CD14-positive monocyte (primary cell): ENCODE data around the gene RHOD. TPM values are rescaled to one million over a fixed set of nuclear protein-coding genes. Genes with fewer than 3 reads are reported as not detected.

Source experiments
- DNase-seq, 3 donors: peaks; one replicate each; pipeline ENCODE4 v3.0.0-alpha.2; 2011 to 2022
- H2AFZ ChIP-seq: 2 replicates; pipeline ENCODE4 v1.6.0; 2012; ENCODE audit warnings: mild to moderate bottlenecking, low read depth, low read length, inconsistent platforms; ENCODE audit not compliant: insufficient read depth, poor library complexity, severe bottlenecking
- H3K27ac ChIP-seq, 2 donors: 1 replicate in 1 of 2; 2 replicates in 1 of 2; pipeline ENCODE4 v1.5.1; 2012 to 2013; ENCODE audit warnings: low read length in 2 of 2, control low read depth in 1 of 2, inconsistent platforms in 1 of 2, low read depth in 1 of 2, mild to moderate bottlenecking in 1 of 2
- H3K27me3 ChIP-seq, 2 donors: one replicate each; pipeline versions ENCODE4 v1.6.0 to v1.6.1; 2011 to 2013; ENCODE audit warnings: low read length in 2 of 2; ENCODE audit not compliant: control insufficient read depth in 2 of 2, insufficient read depth in 2 of 2
- H3K36me3 ChIP-seq, 2 donors: replicated peaks in 1 of 2; 1 replicate in 1 of 2; 2 replicates in 1 of 2; pipeline versions ENCODE4 v1.5.1 to v1.6.1; 2012 to 2013; ENCODE audit warnings: low read length in 2 of 2, control low read depth in 1 of 2, inconsistent platforms in 1 of 2, mild to moderate bottlenecking in 1 of 2; ENCODE audit not compliant: insufficient read depth in 2 of 2, control insufficient read depth in 1 of 2
- H3K4me1 ChIP-seq, 2 donors: 1 replicate in 1 of 2; 2 replicates in 1 of 2; pipeline versions ENCODE4 v1.5.1 to v1.6.1; 2012 to 2013; ENCODE audit warnings: low read length in 2 of 2, control low read depth in 1 of 2, inconsistent platforms in 1 of 2, mild to moderate bottlenecking in 1 of 2, moderate library complexity in 1 of 2; ENCODE audit not compliant: insufficient read depth in 2 of 2, control insufficient read depth in 1 of 2
- H3K4me2 ChIP-seq: replicated peaks from 2 replicates; pipeline ENCODE3; 2012; ENCODE audit warnings: low read length, moderate library complexity, mild to moderate bottlenecking; ENCODE audit not compliant: poor library complexity, severe bottlenecking; ENCODE audit errors: extremely low read depth
- H3K4me3 ChIP-seq, 3 experiments: fragments of 200-600 bp in 1 of 3; sonication (generic) in 1 of 3; replicated peaks in 1 of 3; 1 replicate in 2 of 3; 2 replicates in 1 of 3; pipeline ENCODE4 v1.5.1; 2011 to 2013; ENCODE audit warnings: low read length in 3 of 3, mild to moderate bottlenecking in 3 of 3, control low read depth in 2 of 3, low read depth in 2 of 3, inconsistent platforms in 1 of 3, moderate library complexity in 1 of 3
- H3K79me2 ChIP-seq: 2 replicates; pipeline ENCODE4 v1.6.0; 2012; ENCODE audit warnings: mild to moderate bottlenecking, control low read depth, inconsistent platforms, low read length, moderate library complexity; ENCODE audit not compliant: insufficient read depth
- H3K9ac ChIP-seq: 2 replicates; pipeline ENCODE4 v1.6.0; 2017; ENCODE audit warnings: low read length, mild to moderate bottlenecking; ENCODE audit not compliant: insufficient read depth, poor library complexity, severe bottlenecking
- H3K9me3 ChIP-seq, 2 donors: replicated peaks in 1 of 2; 1 replicate in 1 of 2; 2 replicates in 1 of 2; pipeline versions ENCODE4 v1.5.1 to v1.6.1; 2012 to 2013; ENCODE audit warnings: low read length in 2 of 2, control low read depth in 1 of 2; ENCODE audit not compliant: control insufficient read depth in 1 of 2, insufficient read depth in 1 of 2
- H4K20me1 ChIP-seq: 2 replicates; pipeline ENCODE4 v1.6.0; 2012; ENCODE audit warnings: mild to moderate bottlenecking, low read length, control low read depth, moderate library complexity; ENCODE audit not compliant: insufficient read depth
- H3K27ac Mint-ChIP-seq, 7 donors: one replicate each; pipeline ENCODE4 v1.8.0; 2020; ENCODE audit warnings: mild to moderate bottlenecking in 7 of 7, mixed read lengths in 7 of 7, moderate library complexity in 6 of 7, inconsistent platforms in 2 of 7
- H3K27me3 Mint-ChIP-seq, 3 donors: one replicate each; pipeline ENCODE4 v1.8.0; 2021 to 2022; ENCODE audit warnings: low read depth in 3 of 3, mild to moderate bottlenecking in 3 of 3, mixed read lengths in 3 of 3, moderate library complexity in 3 of 3, inconsistent platforms in 1 of 3
- H3K36me3 Mint-ChIP-seq, 2 donors: one replicate each; pipeline ENCODE4 v1.8.0; 2020; ENCODE audit warnings: mixed read lengths in 2 of 2, inconsistent platforms in 1 of 2, mild to moderate bottlenecking in 1 of 2
- H3K4me1 Mint-ChIP-seq: one replicate; pipeline ENCODE4 v1.8.0; 2020; ENCODE audit warnings: mild to moderate bottlenecking, mixed read lengths
- H3K4me3 Mint-ChIP-seq, 2 donors: one replicate each; pipeline ENCODE4 v1.8.0; 2020; ENCODE audit warnings: mild to moderate bottlenecking in 2 of 2, mixed read lengths in 2 of 2, moderate library complexity in 1 of 2
- H3K9me3 Mint-ChIP-seq, 7 donors: one replicate each; pipeline ENCODE4 v1.8.0; 2020 to 2022; ENCODE audit warnings: mixed read lengths in 7 of 7, mild to moderate bottlenecking in 6 of 7, moderate library complexity in 6 of 7, inconsistent platforms in 2 of 7
- WGBS: methylation state at CpG from one replicate; pipeline ENCODE4 v1.1.5; 2013; ENCODE audit warnings: missing lambda C conversion rate; ENCODE audit not compliant: insufficient coverage; 5-methylcytosine and 5-hydroxymethylcytosine counted together
- intact Hi-C, 2 donors: fragments of 100-400 bp; cut with micrococcal nuclease; formaldehyde crosslinking; loops; one replicate each; pipeline versions ENCODE4 v1.15.0 to v1.15.1; 2023
- polyA plus RNA-seq, 3 donors: library from polyadenylated mRNA; depleted of rRNA in 1 of 3; unstranded in 2 of 3; stranded (reverse) in 1 of 3; fragments of 300-500 nt in 2 of 3; fragments of >200 nt in 1 of 3; fragmentation: Illumina TruSeq in 2 of 3; gene quantifications; 1 replicate in 2 of 3; 2 replicates in 1 of 3; pipeline ENCODE4 v1.2.3, GENCODE V29; 2012 to 2021
- TF ChIP-seq, protein P1 (sequence below): fragments of 200-600 bp; IDR thresholded peaks from one replicate; pipeline ENCODE4 v1.8.0; 2022; ENCODE audit warnings: antibody characterized with exemption, mild to moderate bottlenecking

Gene RHOD
- polyA plus RNA-seq, 3 donors = not detected

DNA sequence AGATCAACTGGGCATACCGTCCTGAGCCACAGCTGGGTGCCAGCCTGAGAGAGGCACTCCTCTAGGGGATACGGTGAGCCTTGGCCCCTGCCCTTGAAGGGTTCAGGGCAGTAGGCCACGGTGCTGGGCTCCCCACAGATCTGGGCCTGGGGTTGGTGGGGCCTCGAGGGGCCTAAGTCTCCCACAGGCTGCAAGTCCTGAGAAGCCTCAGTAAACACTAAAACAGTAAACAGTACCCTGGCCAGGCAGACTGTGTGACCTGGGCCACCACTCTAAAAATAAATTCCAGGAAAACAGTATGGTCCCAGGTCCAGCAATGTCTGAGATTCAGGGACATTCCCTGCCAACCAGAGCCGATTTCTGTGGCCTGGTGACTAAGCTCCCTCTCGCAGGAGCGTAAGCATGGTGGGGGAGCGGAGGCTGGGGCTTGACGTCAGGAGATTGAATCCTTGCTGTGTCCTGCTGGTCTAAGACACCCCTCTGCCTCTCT is 2.3 kb upstream of the RHOD start:
- Histone ChIP-seq H3K27ac (no peak overlapping the region), H3K4me3 (no peak overlapping the region), H3K27me3 (peaks cover 12 to 30% of the 10 kb centered on the region in 2 donors), H3K79me2 (no peaks in the 10 kb centered on the region), H3K4me2 (no peak overlapping the region), H3K4me1 (peaks cover 5 to 8% of the 10 kb centered on the region in 2 donors), H2AFZ (no peak overlapping the region), H3K9ac (no peak overlapping the region), H3K9me3 (no peaks in the 10 kb centered on the region), H4K20me1 (no peaks in the 10 kb centered on the region), H3K36me3 (no peaks in the 10 kb centered on the region)
- TF ChIP-seq, protein P1, sequence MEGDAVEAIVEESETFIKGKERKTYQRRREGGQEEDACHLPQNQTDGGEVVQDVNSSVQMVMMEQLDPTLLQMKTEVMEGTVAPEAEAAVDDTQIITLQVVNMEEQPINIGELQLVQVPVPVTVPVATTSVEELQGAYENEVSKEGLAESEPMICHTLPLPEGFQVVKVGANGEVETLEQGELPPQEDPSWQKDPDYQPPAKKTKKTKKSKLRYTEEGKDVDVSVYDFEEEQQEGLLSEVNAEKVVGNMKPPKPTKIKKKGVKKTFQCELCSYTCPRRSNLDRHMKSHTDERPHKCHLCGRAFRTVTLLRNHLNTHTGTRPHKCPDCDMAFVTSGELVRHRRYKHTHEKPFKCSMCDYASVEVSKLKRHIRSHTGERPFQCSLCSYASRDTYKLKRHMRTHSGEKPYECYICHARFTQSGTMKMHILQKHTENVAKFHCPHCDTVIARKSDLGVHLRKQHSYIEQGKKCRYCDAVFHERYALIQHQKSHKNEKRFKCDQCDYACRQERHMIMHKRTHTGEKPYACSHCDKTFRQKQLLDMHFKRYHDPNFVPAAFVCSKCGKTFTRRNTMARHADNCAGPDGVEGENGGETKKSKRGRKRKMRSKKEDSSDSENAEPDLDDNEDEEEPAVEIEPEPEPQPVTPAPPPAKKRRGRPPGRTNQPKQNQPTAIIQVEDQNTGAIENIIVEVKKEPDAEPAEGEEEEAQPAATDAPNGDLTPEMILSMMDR = no peak
- DNase-seq = no peak
- no peaks in the 10 kb centered on the region for H3K36me3 Mint-ChIP-seq
- intact Hi-C loops = no loop called here
- peaks cover 7% of the 10 kb centered on the region for H3K4me1 Mint-ChIP-seq
- peaks cover 0 to 7% (median 0%) of the 10 kb centered on the region in 7 donors for H3K9me3 Mint-ChIP-seq
- 75% methylated on average over 9 of the region's 9 CpGs for WGBS
- H3K27ac Mint-ChIP-seq = peak overlapping the region in 3 of 7 donors; percentile 1 to 54 (median 11)
- H3K4me3 Mint-ChIP-seq = no peak overlapping the region
- H3K27me3 Mint-ChIP-seq = peaks cover 35 to 50% (median 43%) of the 10 kb centered on the region in 3 donors

DNA sequence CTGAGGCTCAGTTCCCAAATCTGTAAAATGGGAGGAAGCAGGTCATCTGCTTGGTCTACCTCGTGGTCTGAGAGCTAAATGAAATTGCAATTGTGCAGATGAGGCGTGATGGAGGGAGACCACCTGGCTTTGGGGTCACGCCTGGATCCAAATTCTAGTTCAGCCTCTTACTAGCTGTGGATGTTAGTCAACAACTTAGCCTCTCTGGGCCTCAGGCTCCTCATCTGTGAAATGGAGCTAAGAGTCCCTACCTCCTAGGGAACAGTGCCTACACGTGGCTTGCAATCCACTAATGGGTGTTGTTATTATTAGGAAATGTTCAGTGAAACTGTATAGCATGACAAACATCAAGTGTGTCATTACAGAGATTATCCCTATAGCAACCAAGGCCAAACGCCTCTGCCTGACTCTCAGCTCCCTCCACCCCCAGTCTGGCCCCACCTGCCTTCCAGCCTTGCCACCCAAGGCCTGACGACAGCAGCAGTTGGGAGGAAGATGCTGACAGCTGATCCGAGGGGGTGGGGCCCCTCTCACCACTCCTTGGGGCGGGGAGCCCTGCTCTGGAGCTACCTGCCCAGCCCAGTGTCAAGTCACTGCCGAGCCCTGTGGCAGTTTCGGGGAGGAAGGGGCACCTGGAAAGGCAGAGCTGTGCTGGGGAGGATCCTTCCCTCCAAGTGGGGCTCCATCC is 1.7 kb upstream of the RHOD start:
- H3K9ac ChIP-seq = no peak overlapping the region
- peaks cover 12 to 30% of the 10 kb centered on the region in 2 donors for H3K27me3 ChIP-seq
- H3K27ac ChIP-seq = no peak overlapping the region
- intact Hi-C loops = no loop called here
- peaks cover 5 to 8% of the 10 kb centered on the region in 2 donors for H3K4me1 ChIP-seq
- peaks cover 35 to 55% (median 43%) of the 10 kb centered on the region in 3 donors for H3K27me3 Mint-ChIP-seq
- H2AFZ ChIP-seq = no peak overlapping the region
- DNase-seq = peak in 1 of 3 donors; percentile 8
- H3K4me3 Mint-ChIP-seq = no peak overlapping the region
- WGBS = 68% methylated on average over 6 of the region's 10 CpGs
- no peaks in the 10 kb centered on the region for H4K20me1 ChIP-seq
- no peaks in the 10 kb centered on the region for H3K79me2 ChIP-seq
- H3K4me1 Mint-ChIP-seq = peaks cover 7% of the 10 kb centered on the region
- TF ChIP-seq, protein P1 = no peak
- peak overlapping the region in 1 of 7 donors; percentile 25 for H3K27ac Mint-ChIP-seq
- H3K36me3 Mint-ChIP-seq = no peaks in the 10 kb centered on the region
- no peaks in the 10 kb centered on the region for H3K9me3 ChIP-seq
- H3K4me3 ChIP-seq = no peak overlapping the region
- H3K4me2 ChIP-seq = no peak overlapping the region
- peaks cover 0 to 7% (median 0%) of the 10 kb centered on the region in 7 donors for H3K9me3 Mint-ChIP-seq
- no peaks in the 10 kb centered on the region for H3K36me3 ChIP-seq
